Activated naive CD4-positive, alpha-beta T cell treated with Interleukin-2 at 50 U/mL for 16 hours (primary cell): Measurements from ENCODE around the gene INTS1.

Experiments used
- DNase-seq: peaks from one replicate; pipeline ENCODE4 v3.0.0-alpha.2; 2020

Gene INTS1

GRCh38 chr7:1428941-1429501, 75.2 kb downstream of the INTS1 start:
- DNase-seq = no peak

GRCh38 chr7:1427064-1427657, 77.0 kb downstream of the INTS1 start:
- no peak for DNase-seq

DNA sequence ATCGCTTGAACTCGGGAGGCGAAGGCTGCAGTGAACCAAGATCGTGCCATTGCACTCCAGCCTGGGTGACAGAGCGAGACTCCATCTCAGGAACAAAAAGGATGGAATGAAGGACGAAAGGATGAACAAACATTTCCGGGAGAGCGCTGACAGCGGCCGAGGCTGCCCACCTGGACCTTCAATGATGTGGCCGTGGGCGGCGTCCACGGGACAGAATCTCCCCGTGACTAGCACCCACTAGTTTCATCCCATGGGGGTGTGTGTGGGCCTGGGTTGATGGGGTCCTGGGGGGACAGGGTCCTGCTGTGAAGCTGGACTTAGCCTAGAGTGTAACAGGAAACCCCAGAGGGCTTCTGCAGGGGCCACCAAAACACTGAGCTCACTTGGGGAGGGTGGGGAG, 77.7 kb downstream of the INTS1 start:
- DNase-seq = no peak

DNA sequence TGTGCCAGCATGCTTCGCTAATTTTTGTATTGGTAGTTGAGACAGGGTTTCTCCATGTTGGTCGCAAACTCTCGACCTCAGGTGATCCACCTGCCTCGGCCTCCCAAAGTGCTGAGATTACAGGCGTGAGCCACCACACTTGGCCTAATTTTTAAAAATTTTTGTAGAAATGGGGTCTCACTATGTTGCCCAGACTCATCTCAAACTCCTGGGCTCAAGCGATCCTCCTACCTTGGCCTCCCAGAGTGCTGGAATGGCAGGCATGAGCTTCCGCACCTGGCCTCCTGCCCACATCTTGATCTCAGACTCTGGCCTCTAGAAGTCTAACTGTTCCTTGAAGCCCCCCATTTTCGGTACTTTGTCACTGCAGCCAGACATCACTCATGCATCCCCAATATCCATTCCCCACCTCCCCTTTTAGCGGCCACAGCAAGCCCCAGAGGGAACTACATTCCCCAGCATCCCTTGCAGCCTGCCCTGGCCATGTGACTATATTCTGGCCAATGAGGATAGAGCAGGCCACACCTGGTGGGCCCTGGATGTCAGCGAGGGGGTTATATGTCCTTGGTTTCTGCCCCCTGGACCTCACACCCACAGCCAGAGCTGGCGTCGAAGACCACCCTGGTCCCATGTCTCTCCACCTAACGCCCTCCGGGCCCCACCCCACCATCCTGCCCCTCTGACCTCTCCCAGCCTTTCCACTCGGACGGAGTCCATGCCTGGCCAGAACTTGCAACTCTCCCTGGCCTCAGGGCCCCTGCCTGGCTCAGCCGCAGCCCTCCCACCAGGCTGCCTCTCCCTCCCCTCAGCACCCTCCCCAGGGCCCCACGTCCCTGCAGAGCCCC, 78.7 kb downstream of the INTS1 start:
- DNase-seq = no peak

- DNase-seq = no peak
Observed at GRCh38 chr7:1424041-1424440, 80.1 kb downstream of the INTS1 start.

GRCh38 chr7:1423264-1423811, 80.9 kb downstream of the INTS1 start:
- DNase-seq = no peak

DNA sequence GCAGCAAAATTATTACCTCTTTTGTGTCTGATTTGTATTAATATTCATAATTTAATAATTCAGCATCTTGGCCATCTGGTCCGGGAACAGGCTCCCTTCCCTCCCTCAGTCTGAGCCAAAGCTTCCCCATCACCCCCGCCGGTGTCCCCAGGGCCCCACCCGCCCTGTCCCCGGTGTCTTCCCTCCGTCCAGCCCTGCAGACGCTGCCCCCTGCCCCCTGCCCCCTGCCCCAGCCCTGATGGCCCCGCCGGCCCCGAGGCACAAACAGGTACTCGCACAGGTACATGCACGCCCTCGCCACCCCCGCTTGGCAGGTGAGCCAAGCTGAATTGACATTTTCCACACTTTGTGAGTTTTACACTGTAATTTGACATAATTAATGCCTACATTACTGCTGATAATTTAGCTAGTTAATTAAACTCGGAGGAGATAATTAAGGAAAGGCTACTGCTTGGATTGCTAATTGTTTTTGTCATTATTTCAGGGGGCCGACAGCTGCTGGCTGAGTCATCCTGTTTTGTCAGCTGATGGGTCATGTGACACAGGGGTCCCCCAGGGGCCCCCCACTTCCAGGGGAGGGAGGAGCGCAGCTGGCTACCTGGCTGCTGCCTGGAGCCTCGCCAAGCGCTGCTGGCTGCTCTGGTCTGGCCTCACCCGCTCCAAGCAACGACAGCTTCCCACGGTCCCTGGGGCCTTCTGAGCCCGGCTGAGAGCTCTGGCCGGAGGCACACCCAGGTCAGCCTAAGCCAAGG, 81.5 kb downstream of the INTS1 start:
- no peak for DNase-seq

DNA sequence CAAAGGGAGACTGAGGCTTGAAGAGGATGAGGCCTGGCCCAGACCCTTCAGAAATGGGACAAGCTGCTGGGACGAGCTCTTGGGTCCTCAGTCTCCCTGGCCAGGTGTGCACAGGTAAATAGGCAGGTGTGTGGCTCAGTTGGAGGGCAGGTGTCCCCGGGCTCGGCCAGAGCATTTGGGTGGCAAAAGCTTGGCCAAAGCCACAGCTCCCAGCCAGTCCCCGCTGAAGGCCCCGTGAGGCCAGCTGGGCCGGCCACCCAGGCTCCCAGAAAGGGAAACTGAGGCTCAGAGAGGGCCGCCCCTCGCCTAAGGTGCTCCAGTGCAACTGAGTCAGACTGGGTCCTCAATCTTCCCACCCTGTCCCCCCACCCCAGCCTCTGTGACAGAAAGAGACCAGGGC, 82.2 kb downstream of the INTS1 start:
- no peak for DNase-seq

DNA sequence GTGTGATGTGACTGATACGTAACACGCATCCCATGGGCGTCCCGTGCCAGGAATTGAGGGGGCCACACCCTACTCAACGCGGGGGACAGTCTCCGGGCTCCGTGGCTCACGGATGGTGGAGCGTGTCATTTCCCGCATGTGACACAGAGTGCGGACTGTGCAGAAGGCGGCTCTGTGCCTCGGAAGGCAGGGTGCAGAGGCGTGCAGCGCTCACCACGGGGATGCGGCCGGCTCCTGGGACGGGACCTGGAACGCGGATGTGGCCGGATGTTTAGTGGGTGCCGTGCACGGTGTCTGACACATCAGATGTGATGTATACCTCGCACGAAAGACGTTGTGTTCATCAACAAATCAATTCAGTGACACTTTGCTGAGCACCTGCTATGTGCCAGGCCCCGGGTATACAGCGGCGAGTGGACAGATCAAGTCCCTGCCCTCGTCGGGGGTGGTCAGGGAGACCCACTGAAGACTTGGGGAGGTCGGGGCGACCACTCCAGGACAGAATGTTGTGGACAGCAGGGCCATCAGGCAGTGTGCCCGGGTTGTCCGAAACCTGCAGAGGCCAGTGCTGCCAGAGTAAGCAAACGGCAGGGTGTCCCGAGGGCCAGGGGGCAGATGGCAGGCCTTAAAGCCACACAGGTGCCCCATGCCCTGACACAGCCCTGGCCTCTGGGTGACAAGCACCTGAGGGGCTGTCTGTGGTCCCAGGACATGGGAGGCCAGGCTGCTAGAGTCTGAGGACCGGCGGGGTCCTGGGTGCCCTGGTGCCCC, 83.0 kb downstream of the INTS1 start:
- DNase-seq = no peak
